HEK293 (cell line): ENCODE data around the gene BTBD16.

Experiments
- CTCF ChIP-seq: fragments of 450-650 bp; formaldehyde crosslinking; IDR thresholded peaks from 2 replicates; pipeline ENCODE4 v1.5.1; 2016; ENCODE audit warnings: missing biosample characterization, missing genetic modification characterization
- MYNN ChIP-seq: fragments of 450-650 bp; formaldehyde crosslinking; IDR thresholded peaks from 2 replicates; pipeline ENCODE4 v1.5.1; 2016; ENCODE audit warnings: missing biosample characterization, missing genetic modification characterization, borderline replicate concordance
- MZF1 ChIP-seq: fragments of 450-650 bp; formaldehyde crosslinking; IDR thresholded peaks from 2 replicates; pipeline ENCODE4 v1.5.1; 2017; ENCODE audit warnings: missing biosample characterization, missing genetic modification characterization, borderline replicate concordance
- YY1 ChIP-seq: fragments of 450-650 bp; formaldehyde crosslinking; IDR thresholded peaks from 2 replicates; pipeline ENCODE4 v1.5.1; 2018; ENCODE audit warnings: missing biosample characterization, missing genetic modification characterization
- ZBTB1 ChIP-seq: fragments of 450-650 bp; formaldehyde crosslinking; IDR thresholded peaks from 2 replicates; pipeline ENCODE4 v1.5.1; 2016; ENCODE audit warnings: missing biosample characterization, missing genetic modification characterization
- ZBTB20 ChIP-seq: fragments of 450-650 bp; formaldehyde crosslinking; IDR thresholded peaks from 2 replicates; pipeline ENCODE4 v1.5.1; 2016; ENCODE audit warnings: missing biosample characterization, missing genetic modification characterization
- ZNF169 ChIP-seq: fragments of 450-650 bp; formaldehyde crosslinking; IDR thresholded peaks from 2 replicates; pipeline ENCODE4 v1.5.1; 2016; ENCODE audit warnings: missing biosample characterization, missing genetic modification characterization
- ZNF239 ChIP-seq: fragments of 450-650 bp; formaldehyde crosslinking; IDR thresholded peaks from 2 replicates; pipeline ENCODE4 v1.5.1; 2016; ENCODE audit warnings: missing biosample characterization, missing genetic modification characterization
- TF ChIP-seq, protein P1 (sequence below): fragments of 450-650 bp; formaldehyde crosslinking; IDR thresholded peaks from 2 replicates; pipeline ENCODE4 v1.5.1; 2016; ENCODE audit warnings: missing biosample characterization, missing genetic modification characterization

DNA sequence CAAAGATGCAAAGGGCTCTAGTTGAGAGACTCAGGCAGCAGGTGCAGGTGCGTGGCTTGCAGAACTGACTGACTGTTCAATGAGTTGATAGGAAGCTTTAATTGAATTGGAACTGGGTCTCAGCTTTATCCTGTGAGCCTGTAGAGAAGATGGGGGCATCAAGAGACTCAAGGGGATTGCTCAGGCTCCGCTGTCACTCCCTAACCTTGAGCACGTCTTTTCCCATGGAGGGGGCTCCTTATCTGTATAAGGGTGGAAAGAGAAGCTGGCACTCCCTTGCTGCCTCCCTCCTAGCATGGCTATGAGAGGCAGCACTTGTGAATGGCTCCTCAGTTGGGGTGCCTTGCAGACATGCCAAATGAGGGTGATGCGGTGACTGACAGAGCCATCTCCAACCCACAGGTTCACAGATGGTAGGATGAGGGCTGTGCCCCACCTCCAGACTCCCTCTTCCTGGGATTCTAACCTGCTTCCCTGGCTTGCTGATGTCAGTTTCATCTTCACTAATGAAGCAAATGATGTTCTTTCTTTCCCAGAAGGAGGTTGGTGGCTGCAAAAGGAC lies 91.0 kb downstream of the BTBD16 start:
- TF ChIP-seq ZNF169 (tag by site-specific recombination) (no peak), MYNN (tag by site-specific recombination) (no peak), YY1 (no peak), ZBTB20 (tag by site-specific recombination) (no peak), CTCF (tag by site-specific recombination) (no peak), MZF1 (tag by site-specific recombination) (no peak), ZBTB1 (tag by site-specific recombination) (no peak), ZNF239 (tag by site-specific recombination) (no peak)
- TF ChIP-seq, protein P1, sequence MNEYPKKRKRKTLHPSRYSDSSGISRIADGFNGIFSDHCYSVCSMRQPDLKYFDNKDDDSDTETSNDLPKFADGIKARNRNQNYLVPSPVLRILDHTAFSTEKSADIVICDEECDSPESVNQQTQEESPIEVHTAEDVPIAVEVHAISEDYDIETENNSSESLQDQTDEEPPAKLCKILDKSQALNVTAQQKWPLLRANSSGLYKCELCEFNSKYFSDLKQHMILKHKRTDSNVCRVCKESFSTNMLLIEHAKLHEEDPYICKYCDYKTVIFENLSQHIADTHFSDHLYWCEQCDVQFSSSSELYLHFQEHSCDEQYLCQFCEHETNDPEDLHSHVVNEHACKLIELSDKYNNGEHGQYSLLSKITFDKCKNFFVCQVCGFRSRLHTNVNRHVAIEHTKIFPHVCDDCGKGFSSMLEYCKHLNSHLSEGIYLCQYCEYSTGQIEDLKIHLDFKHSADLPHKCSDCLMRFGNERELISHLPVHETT (tag by site-specific recombination) = no peak
